Activated gamma-delta T cell treated with anti-CD3 and anti-CD28 coated beads, Interleukin-2, amount 50 U/mL, for 16 hours (primary cell): ENCODE measurements around the gene STK24.
"Not testable (repeated sequence)": the region's sequence is repeated elsewhere in the genome, so short reads cannot be mapped to it uniquely, and the experiment has no call there.

Experiments
- DNase-seq: peaks from one replicate; pipeline ENCODE4 v3.0.0-alpha.2; 2020; ENCODE audit warnings: low read depth

Gene STK24

DNA sequence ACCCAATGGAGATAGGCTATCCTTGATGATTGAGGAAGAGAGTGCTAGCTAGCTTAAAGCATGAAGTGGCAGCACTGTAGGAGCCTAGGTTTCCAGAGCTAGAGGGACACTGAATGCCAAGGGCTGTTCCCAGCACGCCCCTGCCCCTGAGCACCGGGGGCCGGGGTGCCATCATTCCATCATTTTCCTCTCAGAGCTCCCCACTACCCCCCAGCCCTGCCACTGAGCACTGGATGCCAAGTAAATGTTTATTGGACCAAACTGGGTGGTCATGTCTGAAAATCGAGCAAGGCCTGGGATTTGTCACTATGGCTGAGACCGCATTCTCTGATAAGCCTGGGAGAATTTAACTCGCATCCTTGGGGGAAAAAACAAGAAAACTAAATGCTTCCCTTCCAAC is 142.8 kb downstream of the STK24 start:
- DNase-seq = no peak

DNA sequence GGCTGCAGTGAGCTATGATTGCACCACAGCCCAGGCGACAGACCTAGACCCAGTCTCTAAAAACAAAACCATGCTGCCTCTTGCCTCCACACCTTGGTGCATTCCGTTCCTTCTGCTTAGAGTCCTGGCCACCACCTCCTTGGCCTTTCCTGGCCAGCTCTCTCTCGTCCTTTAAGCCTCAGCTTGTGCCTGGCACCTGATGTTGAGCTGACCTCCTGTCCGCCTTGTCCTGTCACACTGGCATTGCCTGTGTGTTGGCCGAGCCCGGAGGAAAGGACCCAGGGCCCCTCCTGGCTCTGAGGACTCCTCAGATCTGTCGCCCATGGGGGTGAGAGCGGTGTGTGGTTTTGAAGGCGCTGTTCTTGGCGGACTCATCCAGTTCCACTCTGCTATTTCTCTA is 143.3 kb downstream of the STK24 start:
- no peak for DNase-seq

DNA sequence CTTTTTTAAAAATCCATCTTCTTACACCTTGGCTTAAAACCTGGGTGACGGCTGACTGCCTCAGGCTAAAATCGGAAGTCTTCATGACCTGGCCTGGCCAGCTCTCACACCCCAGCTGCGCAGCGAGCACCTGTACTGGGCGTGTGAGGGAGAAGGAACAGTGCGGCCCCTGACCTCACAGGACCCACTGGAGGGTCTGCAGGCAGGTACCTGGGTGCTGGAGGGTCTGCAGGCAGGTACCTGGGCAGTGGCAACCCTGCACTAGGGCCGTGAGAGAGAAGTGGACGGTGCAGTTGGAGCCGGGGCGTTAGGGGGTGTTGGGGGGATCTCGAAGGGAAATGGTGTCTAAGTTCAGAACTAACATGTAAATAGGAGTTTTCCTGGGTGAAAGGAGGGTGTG is 144.3 kb downstream of the STK24 start:
- no peak for DNase-seq

DNA sequence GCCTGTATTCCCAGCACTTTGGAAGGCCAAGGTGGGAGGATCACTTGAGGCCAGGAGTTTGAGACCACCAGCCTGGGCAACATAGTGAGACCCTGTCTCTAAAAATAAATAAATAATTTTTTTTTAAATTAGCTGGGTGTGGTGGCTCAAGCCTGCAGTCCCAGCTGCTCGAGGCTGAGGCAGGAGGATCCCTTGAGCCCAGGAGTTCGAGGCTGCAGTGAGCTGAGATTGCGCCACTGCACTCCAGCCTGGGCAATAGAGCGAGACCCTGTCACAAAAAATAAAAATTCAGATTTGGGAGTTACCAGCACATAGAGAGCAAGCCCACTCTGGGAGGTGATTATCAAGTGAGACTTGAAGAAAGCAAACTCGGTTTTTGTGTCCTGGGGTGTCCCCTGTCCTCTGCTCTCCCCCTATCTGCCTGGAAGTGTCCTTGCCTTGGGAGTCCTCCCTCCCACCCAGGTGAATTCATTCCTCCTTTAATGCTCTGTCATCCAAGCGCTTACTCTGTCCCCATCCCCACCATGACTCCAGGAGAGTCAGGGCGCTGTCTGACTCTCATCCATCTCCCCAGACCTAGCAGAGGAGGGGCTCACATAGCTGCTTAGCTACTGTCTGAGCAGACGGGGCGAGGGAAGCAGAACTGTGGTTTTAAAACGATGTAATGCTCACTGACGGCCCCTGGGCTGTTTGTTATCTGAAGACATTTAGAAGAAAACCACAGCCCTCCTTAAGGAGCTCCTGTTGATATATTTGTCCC is 146.8 kb downstream of the STK24 start:
- DNase-seq = no peak

DNA sequence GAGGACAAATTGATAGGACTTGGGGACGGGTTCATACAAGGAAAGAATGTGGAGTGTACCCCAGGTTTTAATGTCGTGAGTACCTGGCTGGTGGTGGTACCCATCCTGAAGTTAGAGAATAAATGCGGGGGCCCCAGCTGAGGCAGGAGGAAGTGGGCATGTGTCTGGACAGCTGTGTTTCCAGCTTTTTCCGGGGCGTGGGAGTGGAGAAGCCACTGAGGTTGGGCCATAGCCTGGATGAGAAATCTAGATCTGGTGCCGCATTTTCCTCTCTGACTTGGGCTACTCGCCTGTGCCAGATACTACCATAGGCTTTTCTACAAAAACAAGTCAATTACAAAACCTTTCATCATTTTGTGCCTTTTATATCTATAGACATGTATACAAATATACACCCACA is 147.4 kb downstream of the STK24 start:
- no peak for DNase-seq

DNA sequence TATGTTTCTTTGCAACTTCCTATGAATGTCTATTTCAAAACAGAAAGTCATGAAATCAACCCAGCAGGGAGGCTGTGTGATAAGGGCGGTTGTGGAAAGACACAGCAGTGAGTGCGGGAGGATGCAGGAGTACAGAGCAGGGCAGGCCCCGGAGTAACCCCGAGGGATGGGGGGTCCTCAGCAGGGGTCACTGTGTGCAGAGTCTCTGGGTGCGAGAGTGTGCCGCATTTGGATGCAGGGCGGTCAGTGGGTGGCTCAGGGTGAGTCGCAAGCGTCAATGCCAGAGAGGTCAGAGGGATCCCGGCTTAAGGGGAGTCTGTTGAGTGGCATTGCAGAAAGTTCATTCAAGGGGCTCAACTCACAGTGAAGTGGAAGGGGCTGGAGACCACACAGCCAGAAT is 147.8 kb downstream of the STK24 start:
- no peak for DNase-seq

DNA sequence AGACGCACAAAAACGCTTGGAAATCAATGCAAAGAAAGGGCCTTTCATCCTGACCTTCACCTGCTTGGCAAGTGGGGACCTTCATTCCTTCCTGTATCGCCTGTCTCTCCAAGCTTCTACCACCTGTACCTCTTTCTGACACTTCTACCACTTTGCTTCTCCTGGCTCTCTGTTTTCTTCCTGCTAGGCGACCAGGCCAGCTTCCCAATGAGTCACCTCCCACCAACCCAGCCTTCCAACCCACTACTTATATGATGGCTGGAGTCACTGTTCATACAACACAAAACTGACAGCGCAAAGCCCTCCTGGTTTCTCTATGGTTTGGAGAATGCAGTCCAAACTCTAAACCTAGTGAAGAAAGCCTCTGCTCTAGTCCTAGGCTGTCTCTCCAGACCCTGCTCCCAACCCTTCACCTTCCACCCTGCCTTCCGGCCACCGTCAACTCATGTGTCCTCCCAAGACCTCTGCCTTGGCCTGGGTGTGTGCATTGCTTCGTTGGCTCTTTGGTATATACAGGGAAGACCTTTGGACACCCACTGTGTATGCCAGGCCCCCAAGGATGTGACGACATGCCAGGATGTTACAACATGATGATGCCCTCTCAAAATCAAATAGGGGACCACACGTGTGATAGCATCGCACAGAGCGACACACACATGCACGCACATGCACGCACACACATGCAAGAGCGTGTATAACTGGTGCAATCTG is 148.5 kb downstream of the STK24 start:
- DNase-seq = no peak

DNA sequence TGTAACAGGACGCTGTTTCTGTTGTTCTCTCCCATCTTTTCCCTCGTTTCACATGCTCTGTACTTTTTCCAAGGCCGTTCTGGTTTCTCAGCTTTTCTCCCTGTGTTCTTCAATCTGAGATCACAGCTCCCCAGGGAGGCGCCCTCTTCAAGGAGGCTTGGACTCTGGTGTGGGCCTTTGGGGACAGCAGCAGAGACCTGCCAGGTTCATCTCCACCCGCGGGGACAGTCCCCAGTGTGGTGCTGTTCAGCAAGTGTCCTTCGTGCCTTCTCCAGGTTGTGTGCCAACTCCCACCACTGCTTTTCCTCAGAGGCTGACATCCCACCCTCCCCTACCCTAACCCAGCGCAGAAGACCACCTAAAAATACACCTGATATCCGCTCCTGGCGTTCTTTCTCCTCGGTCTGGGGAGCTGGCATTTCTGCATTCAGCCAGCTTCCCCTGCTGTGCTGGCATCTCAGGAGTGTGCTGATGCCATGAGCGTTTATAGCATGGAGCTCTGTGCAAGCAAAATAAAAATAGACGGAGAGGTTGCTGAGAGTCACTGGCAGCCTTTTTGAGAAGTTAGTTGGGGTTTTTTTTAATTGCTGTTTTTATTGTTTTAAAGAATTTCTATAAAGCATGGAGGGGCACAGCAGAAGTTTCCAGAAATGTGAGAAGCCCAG is 149.4 kb downstream of the STK24 start:
- no peak for DNase-seq

DNA sequence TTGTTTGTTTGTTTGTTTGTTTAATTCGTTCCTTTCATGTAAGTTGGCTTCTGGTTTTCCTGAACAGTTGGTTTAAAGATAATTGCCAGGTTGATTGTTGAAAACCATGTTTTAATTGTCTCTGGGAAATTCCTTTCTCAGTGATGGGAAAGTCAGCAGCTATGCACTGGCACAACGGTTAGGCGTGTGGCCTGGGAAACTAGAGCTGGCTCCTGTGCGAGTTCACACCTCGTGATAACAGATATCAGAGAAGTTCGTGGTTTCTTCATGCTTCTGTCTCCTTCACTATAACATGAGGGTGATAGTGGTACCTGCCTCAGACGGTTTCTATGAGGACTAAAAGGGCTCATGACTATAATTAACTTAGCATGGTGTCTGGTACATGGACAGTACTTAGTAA is 153.5 kb downstream of the STK24 start:
- no peak for DNase-seq

DNA sequence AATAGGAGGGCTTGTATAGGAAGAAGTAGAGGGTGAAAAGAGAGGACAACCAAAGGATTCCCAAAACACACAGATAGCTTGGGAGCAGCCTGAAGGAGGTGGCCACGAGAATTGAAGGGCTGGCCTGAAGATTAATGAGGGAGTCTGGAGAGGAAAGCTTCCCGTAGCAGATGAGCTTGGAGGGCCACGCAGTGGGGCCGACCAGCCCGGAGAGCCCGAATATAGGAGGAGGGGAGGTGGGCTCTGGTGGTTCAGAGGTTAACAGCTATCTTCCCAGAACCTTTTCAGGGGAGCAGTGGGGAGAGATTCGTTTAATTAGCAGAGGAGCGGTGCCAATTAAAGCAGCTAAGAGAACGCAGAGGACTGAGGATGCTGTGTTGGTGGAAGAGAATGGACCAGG is 154.9 kb downstream of the STK24 start:
- DNase-seq = no peak

DNA sequence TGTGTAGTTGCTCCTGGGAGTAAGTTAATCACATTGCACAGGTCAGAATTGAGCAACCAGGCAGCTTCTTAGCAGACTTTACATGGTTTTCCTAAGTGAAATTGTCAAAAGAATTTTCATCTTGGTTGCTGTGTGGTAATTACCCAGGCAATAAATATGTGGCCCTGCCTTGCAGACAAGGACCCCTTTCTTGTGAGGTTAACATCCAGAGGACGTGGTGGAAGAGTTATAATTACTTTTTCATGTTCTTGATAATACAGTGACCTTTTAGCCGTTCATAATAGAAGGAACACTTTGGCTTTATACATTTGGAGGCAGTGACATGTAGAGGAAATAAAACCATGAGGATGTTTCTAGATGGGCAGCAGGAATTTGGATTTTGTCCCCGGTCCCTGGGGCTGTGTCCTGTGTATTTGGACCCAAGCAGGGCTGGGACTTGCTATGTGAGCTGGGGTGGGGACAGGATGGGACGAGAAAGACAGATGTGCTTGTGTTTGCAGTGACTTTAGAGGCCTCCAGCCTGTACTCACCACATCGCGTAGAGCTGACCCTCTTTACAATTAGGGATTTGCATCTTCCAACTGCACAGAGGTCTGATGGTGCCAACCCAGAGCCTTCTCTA is 156.2 kb downstream of the STK24 start:
- no peak for DNase-seq

DNA sequence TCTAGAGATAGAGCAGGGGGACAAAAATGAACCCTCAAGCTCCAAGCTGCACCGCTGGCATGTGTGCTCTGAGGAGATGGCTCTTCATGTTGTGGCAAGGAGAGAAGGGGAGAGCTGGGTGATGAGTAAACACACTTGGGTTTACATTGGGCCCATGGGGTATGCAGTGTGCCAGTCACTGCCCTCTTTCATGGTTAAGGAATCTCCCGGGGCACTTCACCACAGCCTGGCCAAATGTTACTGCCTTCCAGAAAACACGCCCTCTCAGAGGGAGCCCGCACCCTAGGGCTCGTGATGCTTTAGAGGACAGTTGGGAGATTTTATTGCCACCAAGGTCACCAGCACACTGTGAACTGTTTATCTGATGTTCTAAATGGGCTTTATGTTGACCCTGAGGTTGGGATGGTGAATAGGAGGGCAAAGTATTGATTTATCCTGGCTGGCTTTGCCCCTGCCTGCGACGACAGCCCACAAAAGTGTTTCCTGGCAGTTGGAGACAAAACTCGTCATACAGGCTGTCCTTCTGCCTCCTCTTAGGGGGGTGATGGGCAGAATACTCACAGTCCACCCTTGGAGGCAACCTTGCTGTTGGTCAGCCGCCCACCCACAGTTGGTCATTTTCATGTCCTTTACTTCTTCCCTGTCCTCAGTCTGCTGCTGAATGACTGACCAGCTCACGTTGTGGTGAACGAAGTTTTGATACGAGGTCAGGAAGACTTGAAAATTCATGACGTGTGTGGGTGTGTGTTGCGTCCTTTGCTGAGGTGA is 156.9 kb downstream of the STK24 start:
- DNase-seq = no peak

DNA sequence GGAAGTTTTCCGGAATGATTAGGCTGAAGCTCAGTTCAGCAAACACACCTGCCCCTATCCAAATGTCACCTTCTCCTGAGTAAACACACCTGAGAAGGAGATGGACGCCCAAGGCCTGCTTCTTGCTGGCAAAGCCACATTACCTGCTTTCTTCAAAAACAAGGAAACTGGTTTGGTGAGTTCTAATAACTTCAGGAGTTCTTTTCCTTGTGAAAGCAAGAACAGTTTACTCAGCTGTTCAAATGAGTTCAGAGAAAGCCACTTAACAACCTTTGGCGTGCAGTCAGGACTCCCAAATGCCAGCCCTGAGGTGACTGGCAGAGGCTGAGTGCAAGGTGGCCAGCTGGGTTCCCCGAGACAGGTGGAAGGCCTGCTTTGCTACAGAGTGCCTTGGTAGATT is 160.5 kb downstream of the STK24 start:
- DNase-seq = no peak

DNA sequence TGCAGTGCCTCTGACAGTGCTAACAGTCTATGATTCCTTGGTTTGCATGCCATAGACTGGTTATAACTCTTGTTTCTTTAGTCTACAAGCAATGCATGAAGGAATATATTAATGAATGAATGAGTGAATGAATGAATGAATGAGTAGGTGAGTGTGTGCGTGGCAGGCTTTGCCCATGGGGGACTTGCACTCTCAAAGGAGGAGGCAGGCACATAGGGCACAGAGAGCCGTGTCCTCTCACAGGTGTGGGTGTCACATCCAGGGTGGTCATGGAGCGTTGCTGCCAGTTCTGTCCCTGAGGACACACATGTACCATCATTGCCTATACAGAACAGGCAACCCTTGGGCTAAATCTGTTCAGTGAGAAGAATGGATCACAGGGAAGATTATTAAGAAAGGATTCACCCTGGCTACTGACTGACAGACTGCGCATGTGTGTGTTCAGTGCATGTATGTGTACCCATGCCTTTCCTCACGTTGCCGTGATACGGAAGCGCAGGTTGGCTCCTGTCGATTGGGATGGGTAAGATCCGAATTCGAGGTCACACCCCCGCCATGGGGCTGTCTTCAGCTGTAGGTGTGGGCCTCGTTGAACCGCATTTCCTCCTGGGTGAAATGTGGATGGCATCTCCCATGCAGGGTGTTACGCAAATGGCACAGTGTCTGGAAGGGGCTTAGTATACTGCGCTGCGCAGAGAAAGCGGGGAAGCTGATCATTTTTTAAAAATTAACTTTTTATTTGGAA is 161.4 kb downstream of the STK24 start:
- DNase-seq = no peak

DNA sequence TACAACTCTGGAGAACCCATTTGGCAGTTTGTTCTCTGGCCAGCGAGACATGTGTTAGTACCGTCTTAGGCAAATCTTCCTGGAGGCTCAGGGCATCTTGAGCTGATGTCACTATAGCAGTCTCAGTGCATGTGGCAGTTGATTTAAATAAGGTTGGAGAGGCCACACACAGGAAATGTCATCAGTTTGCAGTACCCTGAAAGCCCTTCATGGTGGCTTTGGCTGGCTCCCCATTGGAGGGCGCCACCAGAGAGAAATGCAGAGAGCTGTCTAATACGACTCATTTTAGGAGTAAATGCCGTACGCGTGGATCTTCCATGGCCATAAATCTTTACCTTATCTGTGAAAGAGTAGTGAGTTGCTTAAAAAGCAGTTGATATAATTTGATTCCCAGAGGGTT is 163.1 kb downstream of the STK24 start:
- DNase-seq = no peak

DNA sequence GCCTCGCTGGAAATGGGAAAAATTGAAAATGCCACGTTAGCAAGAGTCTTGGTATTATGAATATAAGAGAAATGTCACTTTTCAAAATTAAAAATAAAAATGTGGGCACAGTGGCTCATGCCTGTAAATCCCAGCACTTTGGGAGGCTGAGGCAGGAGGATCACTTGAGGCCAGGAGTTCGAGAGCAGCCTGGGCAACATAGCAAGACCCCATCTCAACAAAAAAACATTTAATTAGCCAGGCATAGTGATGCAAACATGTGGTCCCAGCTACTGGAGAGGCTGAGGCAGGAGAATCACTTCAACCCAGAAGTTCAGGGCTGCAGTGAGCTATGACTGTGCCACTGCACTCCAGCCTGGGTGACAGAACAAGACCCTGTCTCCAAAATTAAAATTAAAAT is 163.6 kb downstream of the STK24 start:
- not testable (repeated sequence) for DNase-seq

DNA sequence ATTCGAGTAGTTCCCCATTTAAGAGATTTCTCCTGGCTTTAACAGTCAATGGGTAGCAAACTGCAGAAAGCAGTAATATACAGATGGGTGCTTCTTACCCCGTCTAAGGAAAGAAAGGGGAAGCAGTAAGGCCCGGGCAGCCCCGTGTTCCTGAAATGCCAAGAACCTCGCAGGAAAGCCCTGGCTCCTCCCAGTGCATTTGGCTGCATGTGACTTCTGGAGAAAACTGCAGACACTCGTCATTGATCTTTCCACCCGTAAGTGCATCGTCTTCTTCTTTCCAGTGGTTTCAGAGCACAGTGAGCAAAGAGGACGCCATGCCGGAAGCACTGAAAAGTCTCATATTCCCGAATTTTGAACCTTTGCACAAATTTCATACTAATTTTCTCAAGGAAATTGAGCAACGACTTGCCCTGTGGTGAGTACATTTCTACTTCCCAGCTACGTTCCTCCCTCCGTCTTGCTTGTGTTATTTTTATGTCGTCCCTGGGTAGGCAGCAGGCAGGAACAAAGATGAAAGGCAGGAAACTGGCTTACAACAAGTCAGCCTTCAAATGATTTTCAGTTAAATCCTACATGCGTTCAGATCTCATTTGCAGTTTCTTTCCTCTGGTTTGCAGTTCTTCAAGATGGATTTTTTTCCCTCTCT is 165.2 kb downstream of the STK24 start:
- no peak for DNase-seq

DNA sequence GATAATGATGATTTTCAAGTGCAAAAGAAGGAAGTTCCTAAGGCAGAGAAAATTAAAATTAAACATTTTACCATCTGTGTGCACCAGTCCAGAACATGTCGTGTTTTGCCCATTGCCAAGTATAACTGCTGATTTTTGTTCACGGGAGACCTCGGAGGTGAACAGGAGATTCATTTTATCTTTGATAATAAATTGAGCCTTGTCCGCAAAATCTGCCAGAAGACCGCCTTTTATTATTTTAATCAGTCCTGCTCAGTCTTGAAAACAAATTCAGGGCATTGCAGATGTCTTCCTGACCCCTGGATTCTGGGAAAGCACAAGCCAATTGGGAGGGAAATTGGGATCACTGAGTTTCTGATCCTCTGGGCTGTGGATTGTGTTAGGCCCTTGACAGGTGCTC is 165.9 kb downstream of the STK24 start:
- no peak for DNase-seq

DNA sequence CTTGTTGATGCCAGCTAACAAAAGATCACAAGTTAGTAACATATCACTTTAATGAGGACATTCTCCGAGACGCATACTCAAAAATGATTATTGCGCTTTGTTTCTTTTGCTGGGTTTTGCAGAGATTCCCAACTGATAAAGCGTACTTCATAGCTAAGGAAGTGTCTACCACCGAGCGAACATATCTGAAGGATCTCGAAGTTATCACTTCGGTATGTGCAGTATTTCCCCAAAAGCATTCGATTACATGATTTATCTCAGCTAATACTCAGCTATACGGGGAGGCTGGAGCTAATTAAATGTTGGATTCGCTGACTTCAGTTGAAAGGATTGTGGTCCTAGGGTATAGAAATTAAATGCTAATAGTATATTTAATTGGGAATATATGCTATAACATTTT is 166.3 kb downstream of the STK24 start:
- no peak for DNase-seq

DNA sequence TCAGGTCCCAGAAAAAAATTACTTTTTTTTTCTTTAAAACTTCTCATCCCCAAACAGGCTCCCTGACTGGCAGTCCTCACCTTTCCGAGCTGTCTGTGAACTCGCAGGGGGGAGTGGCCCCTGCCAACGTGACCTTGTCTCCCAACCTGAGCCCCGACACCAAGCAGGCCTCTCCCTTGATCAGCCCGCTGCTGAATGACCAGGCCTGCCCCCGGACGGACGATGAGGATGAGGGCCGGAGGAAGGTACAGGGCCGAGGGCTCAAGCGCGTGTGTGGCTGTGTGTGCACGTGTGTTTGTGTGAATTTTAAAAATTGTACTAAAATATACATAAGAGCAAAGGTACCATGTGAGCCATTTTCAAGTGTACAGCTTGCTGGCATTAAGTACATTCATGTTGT is 167.6 kb downstream of the STK24 start:
- DNase-seq = no peak

DNA sequence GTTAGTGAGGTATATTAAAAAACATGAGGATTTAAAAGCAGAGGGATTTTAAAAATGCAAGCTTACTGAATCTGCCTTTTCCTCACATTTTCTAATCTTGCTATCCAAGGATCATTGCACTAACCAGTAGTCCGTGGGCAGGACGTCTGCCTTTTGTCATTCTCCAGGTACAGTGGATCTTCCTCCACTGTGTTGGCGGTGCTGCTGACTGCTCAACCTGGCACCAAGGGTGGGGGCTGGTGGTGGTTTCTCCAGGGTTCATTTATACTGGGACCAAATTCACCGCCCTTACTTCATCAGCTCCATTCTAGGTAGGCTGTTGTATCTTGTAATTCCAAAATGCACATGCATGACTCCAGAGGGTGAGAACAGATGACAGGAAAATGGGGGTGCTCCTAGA is 169.3 kb downstream of the STK24 start:
- no peak for DNase-seq
